Pancreas (tissue), 10 donors: ENCODE results near the gene RAB29. TPM values are rescaled to one million over a fixed set of nuclear protein-coding genes. Genes with fewer than 3 reads are reported as not detected.

Experiments
- ATAC-seq, 4 donors: fragments of 200-7000 bp; cut with Tn5 transposase; one replicate each; pipeline versions ENCODE4 v1.8.0 to v1.9.1; 2020; ENCODE audit warnings: mild to moderate bottlenecking in 4 of 4, moderate library complexity in 4 of 4
- DNase-seq, 6 donors: peaks; one replicate each; pipeline ENCODE4 v3.0.0-alpha.2; 2020
- FAIRE-seq: peaks from 2 replicates; lab custom pipeline; 2012; peaks lifted over from hg19 to GRCh38; lab: Jason Lieb, UNC
- H3K27ac ChIP-seq, 4 donors: fragments of 200-600 bp; sonication (generic); 1 replicate in 3 of 4; 2 replicates in 1 of 4; pipeline versions ENCODE4 v1.5.0 to v1.8.0; 2020
- H3K27me3 ChIP-seq, 4 donors: fragments of 200-600 bp; one replicate each; pipeline ENCODE4 v1.8.0; 2021
- H3K36me3 ChIP-seq, 3 donors: fragments of 200-600 bp; sonication (generic) in 1 of 3; one replicate each; pipeline versions ENCODE4 v1.5.0 to v1.8.0; 2020 to 2021
- H3K4me1 ChIP-seq, 3 donors: fragments of 200-600 bp; one replicate each; pipeline ENCODE4 v1.8.0; 2021
- H3K4me3 ChIP-seq, 4 donors: fragments of 200-600 bp; sonication (generic) in 2 of 4; one replicate each; pipeline versions ENCODE4 v1.5.0 to v1.8.0; 2020 to 2021
- H3K9me3 ChIP-seq, 4 donors: fragments of 200-600 bp; one replicate each; pipeline ENCODE4 v1.8.0; 2021
- CTCF ChIP-seq, 4 donors: fragments of 200-600 bp; sonication (generic) in 3 of 4; IDR thresholded peaks; one replicate each; pipeline versions ENCODE4 v1.5.0 to v1.8.0; 2021; ENCODE audit warnings: antibody characterized with exemption in 4 of 4
- WGBS, 2 donors: extraction: QIAGEN DNeasy Blood & Tissue Kit; methylation state at CpG; one replicate each; pipeline ENCODE4 v1.1.7; 2013; 5-methylcytosine and 5-hydroxymethylcytosine counted together
- intact Hi-C, 3 donors: fragments of 100-400 bp; cut with DNase I; formaldehyde crosslinking; loops; one replicate each; pipeline versions ENCODE4 v1.11.1 to v1.14.2; 2022
- polyA plus RNA-seq, 2 donors: library from polyadenylated mRNA; stranded (reverse); fragments of 200-250 nt; gene quantifications; one replicate each; pipeline ENCODE4 v1.2.3, GENCODE V29; 2013
- total RNA-seq, 6 donors: library from RNA; stranded (reverse); fragmentation: NEBNext Ultra II Directional in 4 of 6; extraction: Animal tissue kit (Norgen Biotek cat#: 25700) in 4 of 6; gene quantifications; one replicate each; pipeline versions ENCODE4 v1.2.1 to v1.2.4, GENCODE V29; 2021 to 2023
- donor health status: healthy with polysubstance abuse.
- donor health status: DM: no; HTN: no; CAD: no; lungs with moderate emphysema.
- donor health status: DM: no; HTN: no; CAD: no.
- donor health status: control.
- donor health status: control.
- donor health status: Bipolar disorder and iron deficiency.
- donor health status: DM: yes; HTN: yes; CAD: no.
- donor health status: DM: no; HTN: no; CAD: no.
- donor health status: DM: no; HTN: no; CAD: no.
- donor health status: DM: yes; HTN: yes; CAD: no.

The RAB29 gene
- total and polyA plus RNA-seq, 8 donors: 5.4 to 12.2 (median 7.0) TPM

DNA sequence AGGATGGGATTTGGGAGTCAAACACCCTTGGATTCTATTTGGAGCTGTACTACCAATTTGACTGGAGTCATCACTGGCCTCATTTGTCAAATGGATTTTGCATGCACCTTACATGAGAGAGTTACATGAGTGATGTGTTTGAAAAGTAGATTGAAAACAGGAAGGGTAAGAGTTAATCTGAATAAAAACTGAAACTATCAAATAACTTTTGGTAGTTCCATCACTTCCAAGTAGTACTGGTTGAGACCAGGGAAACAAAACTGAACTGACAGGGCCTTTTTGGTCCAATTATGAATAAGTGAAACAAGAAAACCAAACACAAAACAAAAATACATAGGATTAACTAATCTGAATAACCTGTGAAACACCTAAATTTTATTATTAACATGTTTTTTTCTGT, 55.5 kb downstream of the RAB29 start:
- no peak for FAIRE-seq
- Histone ChIP-seq H3K27ac (no peak overlapping the region), H3K9me3 (no peaks in the 10 kb centered on the region), H3K4me3 (no peak overlapping the region), H3K36me3 (peaks cover 7 to 45% (median 20%) of the 10 kb centered on the region in 3 donors), H3K27me3 (no peaks in the 10 kb centered on the region), H3K4me1 (no peaks in the 10 kb centered on the region)
- no peak for TF ChIP-seq CTCF (IDR thresholded peaks at IDR 0.05)
- ATAC-seq: no peak
- DNase-seq: no peak
- intact Hi-C loops: no loop called here

DNA sequence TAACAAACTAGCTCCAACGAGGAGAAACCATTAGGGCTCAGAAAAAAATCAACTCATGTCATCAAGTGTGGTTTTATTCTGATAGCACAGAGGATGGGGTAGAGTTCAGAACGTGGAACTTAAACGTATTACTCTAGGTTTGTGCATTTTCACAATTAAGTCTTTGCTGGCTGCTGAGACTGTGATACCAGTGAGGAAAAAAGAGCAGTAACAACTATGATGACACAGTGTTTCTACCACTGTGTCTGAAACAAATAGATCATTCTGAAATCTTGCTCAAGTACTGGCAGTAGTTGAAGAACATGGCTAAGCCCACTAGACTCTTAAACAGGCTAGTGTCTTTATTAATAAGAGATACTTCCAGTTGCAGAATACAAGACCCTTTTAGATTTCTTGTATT, 56.3 kb downstream of the RAB29 start:
- Histone ChIP-seq H3K27me3 (no peaks in the 10 kb centered on the region), H3K36me3 (peaks cover 7 to 45% (median 20%) of the 10 kb centered on the region in 3 donors), H3K4me3 (no peak overlapping the region), H3K9me3 (no peaks in the 10 kb centered on the region), H3K4me1 (no peaks in the 10 kb centered on the region), H3K27ac (no peak overlapping the region)
- no peak for FAIRE-seq
- DNase-seq: no peak
- ATAC-seq: no peak
- no peak for TF ChIP-seq CTCF (IDR thresholded peaks at IDR 0.05)
- WGBS, 2 donors: 67 to 68% methylated on average over 3 of the region's 3 CpGs
- intact Hi-C loops: no loop called here

Other genes starting within 250 kb of the RAB29 start
- 10 to 100 TPM; 18.5 to 42.7 (median 26.6) TPM for gene ELK4, start 143.5 kb downstream of the RAB29 start, total RNA-seq
- gene ELK4, start 143.5 kb downstream of the RAB29 start, polyA plus RNA-seq: 1 to 10 TPM; 5.7 to 7.2 TPM
- gene SLC45A3, start 95.0 kb downstream of the RAB29 start, total RNA-seq: 1 to 10 TPM in 3 of 6 donors, under 1 TPM in 3; 0.28 to 2.1 (median 0.90) TPM
- gene SLC45A3, start 95.0 kb downstream of the RAB29 start, polyA plus RNA-seq: 1 to 10 TPM; 1.4 to 4.7 TPM
- 10 to 100 TPM; 33.0 to 69.6 (median 53.5) TPM for gene NUCKS1, start 25.3 kb downstream of the RAB29 start, total RNA-seq
- gene NUCKS1, start 25.3 kb downstream of the RAB29 start, polyA plus RNA-seq: 10 to 100 TPM; 15.1 to 91.4 TPM
- gene SLC41A1, start 37.7 kb upstream of the RAB29 start, total RNA-seq: 10 to 100 TPM; 27.7 to 57.7 (median 41.1) TPM
- 10 to 100 TPM; 20.7 to 27.4 TPM for gene SLC41A1, start 37.7 kb upstream of the RAB29 start, polyA plus RNA-seq
- 10 to 100 TPM; 19.1 to 54.6 (median 24.1) TPM for gene PM20D1, start 74.7 kb upstream of the RAB29 start, total RNA-seq
- gene PM20D1, start 74.7 kb upstream of the RAB29 start, polyA plus RNA-seq: 10 to 100 TPM in 1 of 2 donors, 1 to 10 TPM in 1; 5.6 to 15.8 TPM
- 1 to 10 TPM in 2 of 6 donors, under 1 TPM in 4; 0.56 to 6.5 (median 0.83) TPM for gene SLC26A9, start 168.0 kb upstream of the RAB29 start, total RNA-seq
- gene SLC26A9, start 168.0 kb upstream of the RAB29 start, polyA plus RNA-seq: 1 to 10 TPM; 1.5 to 2.9 TPM
- gene RAB7B, start 227.9 kb upstream of the RAB29 start, total RNA-seq: 1 to 10 TPM in 2 of 6 donors, under 1 TPM in 4; 0.24 to 4.0 (median 0.41) TPM
- under 1 TPM; 0.73 to 0.95 TPM for gene RAB7B, start 227.9 kb upstream of the RAB29 start, polyA plus RNA-seq
- 10 to 100 TPM in 1 of 6 donors, 1 to 10 TPM in 3, under 1 TPM in 2; 0.51 to 42.4 (median 4.8) TPM for gene CTSE, start 248.4 kb upstream of the RAB29 start, total RNA-seq
- gene CTSE, start 248.4 kb upstream of the RAB29 start, polyA plus RNA-seq: 1 to 10 TPM in 1 of 2 donors, under 1 TPM in 1; 0.63 to 3.8 TPM